ENCODE results near the gene ADAMTS19.

- no peak for TF ChIP-seq POLR2AphosphoS5 (IDR thresholded peaks at IDR 0.05; ENCODE audit: low read depth, low read length)
- TF ChIP-seq POLR2A (IDR thresholded peaks at IDR 0.05; ENCODE audit: low read depth, low read length), result no peak
- no peak for TF ChIP-seq TAF1 (IDR thresholded peaks at IDR 0.05; ENCODE audit: borderline replicate concordance, low read depth, low read length)
These were observed 231.1 kb downstream of the ADAMTS19 start for GRCh38 chr5:129691220-129691619.

Data from GM12892 (cell line).